GM19239 (cell line): ENCODE results near the gene RBBP6.
"Not testable (repeated sequence)": the region's sequence is repeated elsewhere in the genome, so short reads cannot be mapped to it uniquely, and the experiment has no call there.

ENCODE experiments used
- DNase-seq: peaks from one replicate; pipeline ENCODE4 v3.0.0; 2011; ENCODE audit warnings: low spot score; ENCODE audit not compliant: insufficient read length
- FAIRE-seq: peaks from 2 replicates; lab custom pipeline; 2011; peaks lifted over from hg19 to GRCh38; lab: Jason Lieb, UNC

Gene RBBP6

GRCh38 chr16:24613267-24613666 lies 73.9 kb downstream of the RBBP6 start:
- not testable (repeated sequence) for DNase-seq, FAIRE-seq

GRCh38 chr16:24617502-24617901 lies 78.1 kb downstream of the RBBP6 start:
- no peak for FAIRE-seq

More at GRCh38 chr16:24617502-24617901, 78.1 kb downstream of the RBBP6 start:
- no peak for DNase-seq
